Measurements from ENCODE around the gene TNF.

GRCh38 chr6:31621991-31622390 lies 46.6 kb downstream of the TNF start:
- TF ChIP-seq CTCF (IDR thresholded peaks at IDR 0.05; ENCODE audit: insufficient read depth, low read depth, low read length) (no peak), EZH2 (IDR thresholded peaks at IDR 0.05; ENCODE audit: insufficient read depth, low read length) (no peak)

Measured in astrocyte (in vitro differentiated cells and primary cell).